Right forelimb (tissue), 1 donor: ENCODE measurements around the gene CHMP3.
"Not testable (repeated sequence)": the region's sequence is repeated elsewhere in the genome, so short reads cannot be mapped to it uniquely, and the experiment has no call there.

Experiments
- DNase-seq: peaks from one replicate; pipeline ENCODE4 v3.0.0-alpha.2; 2018

Gene CHMP3

DNA sequence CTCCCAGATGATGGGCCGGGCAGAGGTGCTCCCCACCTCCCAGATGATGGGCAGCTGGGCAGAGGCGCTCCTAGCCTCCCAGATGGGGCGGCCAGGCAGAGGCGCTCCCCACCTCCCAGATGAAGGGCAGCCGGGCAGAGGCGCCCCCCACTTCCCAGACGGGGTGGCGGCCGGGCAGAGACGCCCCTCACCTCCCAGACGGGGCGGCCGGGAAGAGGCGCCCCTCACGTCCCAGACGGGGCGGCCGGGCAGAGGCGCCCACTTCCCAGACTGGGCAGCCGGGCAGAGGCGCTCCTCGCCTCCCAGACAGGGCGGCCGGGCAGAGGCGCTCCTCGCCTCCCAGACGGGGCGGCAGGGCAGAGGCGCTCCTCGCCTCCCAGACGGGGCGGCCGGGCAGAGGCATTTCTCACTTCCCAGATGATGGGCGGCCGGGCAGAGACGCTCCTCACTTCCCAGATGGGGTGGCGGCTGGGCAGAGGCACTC is 14.3 kb downstream of the CHMP3 start:
- not testable (repeated sequence) for DNase-seq

DNA sequence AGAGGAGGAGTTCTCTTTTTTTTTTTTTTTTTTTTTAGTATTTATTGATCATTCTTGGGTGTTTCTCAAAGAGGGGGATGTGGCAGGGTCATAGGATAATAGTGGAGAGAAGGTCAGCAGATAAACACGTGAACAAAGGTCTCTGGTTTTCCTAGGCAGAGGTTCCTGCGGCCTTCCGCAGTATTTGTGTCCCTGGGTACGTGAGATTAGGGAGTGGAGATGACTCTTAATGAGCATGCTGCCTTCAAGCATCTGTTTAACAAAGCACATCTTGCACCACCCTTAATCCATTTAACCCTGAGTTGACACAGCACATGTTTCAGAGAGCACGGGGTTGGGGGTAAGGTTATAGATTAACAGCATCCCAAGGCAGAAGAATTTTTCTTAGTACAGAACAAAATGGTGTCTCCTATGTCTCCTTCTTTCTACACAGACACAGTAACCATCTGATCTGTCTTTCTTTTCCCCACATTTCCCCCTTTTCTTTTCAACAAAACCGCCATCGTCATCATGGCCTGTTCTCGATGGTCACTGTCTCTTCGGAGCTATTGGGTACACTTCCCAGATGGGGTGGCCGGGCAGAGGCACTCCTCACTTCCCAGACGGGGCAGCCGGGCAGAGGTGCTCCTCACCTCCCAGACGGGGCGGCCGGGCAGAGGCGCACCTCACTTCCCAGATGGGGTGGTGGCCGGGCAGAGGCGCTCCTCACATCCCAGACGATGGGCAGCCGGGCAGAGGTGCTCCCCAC is 14.9 kb downstream of the CHMP3 start:
- DNase-seq: not testable (repeated sequence)

DNA sequence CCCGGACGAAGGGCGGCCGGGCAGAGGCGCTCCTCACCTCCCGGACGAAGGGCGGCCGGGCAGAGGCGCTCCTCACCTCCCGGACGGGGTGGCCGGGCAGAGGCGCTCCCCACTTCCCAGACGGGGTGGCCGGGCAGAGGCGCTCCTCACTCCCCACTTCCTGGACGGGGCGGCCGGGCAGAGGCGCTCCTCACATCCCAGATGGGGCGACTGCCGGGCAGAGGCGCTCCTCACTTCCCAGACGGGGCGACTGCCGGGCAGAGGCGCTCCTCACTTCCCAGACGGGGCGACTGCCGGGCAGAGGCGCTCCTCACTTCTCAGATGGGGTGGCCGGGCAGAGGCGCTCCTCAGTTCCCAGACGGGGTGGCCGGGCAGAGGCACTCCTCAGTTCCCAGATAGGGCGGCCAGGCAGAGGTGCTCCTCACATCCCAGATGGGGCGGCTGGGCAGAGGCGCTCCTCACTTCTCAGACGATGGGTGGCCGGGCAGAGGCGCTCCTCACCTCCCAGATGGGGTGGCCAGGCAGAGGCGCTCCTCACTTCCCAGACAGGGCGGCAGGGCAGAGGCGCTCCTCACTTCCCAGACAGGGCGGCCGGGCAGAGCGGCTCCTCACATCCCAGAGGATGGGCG is 17.8 kb downstream of the CHMP3 start:
- DNase-seq: not testable (repeated sequence)

DNA sequence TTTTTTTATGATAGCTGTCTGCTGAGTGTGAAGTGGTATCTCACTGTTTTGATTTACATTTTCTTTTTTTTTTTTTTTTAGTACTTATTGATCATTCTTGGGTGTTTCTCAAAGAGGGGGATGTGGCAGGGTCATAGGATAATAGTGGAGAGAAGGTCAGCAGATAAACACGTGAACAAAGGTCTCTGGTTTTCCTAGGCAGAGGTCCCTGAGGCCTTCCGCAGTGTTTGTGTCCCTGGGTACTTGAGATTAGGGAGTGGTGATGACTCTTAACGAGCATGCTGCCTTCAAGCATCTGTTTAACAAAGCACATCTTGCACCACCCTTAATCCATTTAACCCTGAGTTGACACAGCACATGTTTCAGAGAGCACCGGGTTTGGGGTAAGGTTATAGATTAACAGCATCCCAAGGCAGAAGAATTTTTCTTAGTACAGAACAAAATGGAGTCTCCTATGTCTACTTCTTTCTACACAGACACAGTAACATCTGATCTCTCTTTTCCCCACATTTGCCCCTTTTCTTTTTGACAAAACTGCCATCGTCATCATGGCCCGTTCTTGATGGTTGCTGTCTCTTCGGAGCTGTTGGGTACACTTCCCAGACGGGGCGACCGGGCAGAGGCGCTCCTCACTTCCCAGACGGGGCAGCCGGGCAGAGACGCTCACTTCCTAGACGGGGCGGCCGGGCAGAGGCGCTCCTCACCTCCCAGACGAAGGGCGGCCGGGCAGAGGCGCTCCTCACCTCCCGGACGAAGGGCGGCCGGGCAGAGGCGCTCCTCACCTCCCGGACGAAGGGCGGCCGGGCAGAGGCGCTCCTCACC is 18.8 kb downstream of the CHMP3 start:
- DNase-seq: not testable (repeated sequence)

DNA sequence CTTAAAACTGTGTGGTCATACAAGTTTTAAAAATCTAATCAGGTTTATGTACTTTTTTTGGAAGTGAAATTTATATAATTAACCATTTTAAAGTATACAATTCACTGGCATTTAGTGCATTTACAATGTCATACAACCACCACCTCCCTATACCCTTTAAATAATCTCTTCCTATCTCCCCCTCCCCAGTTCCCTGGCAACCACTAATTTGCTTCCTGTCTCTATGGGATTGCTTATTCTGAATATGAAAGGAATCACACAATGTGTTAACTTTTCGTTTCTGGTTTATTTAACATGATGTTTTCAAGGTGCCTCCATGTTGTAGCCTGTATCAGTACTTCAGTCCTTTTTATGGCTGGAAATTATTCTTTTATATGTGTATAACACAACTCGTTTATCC is 19.4 kb downstream of the CHMP3 start:
- no peak for DNase-seq

DNA sequence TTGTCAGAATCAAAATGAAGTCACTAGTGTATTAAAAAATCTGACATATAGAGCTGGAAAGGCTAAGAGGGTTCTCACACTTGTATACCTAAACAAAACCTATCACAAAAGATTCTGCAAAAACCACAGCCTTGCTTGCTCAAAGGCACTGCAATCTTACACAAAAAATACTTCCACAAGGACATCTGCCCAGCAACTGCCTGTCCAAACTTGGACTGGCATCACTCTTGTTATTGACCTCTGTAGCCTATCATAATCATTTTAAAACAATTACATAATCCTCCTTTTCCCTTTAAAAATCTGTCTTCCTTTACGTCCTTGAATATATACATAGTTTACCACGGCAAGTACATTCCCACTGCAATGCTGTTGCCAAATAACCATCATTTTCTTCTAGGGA is 19.9 kb downstream of the CHMP3 start:
- no peak for DNase-seq

DNA sequence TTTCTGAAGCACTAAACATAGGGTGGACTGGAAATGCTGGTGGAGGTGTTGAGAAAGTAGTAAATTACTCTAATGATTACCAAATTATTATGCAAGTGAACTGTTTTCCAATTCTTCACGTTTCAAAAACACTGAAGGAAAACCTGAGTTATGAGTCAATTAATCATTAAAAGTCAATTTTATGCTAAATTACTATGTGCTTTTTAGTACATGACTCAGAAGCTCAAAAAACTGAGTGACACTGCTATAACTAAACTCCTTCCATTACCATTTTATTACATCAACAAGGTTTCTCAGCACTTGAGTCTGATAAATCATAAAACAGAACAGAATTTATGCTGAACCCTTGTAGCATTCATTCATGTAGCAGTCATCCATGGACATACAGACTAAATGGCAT is 20.4 kb downstream of the CHMP3 start:
- no peak for DNase-seq

DNA sequence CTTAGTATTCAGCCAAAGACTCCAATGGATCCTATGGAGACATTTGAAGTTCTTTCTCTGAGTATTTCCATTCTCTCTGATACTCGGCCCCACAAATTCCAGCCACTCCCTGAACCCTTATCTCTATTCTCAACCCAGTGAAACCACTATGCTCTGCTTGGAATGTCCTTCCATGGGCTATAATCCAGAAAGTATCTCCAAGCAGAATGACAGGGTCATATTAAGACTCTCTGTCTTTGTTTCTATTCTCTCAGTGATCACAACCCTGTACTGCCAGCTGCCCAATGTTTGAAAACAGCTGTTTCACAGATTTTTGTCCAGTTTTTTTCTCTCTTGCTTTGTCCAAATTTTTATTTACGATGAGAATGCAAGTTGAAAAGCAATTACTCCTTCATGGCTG is 21.9 kb downstream of the CHMP3 start:
- no peak for DNase-seq

DNA sequence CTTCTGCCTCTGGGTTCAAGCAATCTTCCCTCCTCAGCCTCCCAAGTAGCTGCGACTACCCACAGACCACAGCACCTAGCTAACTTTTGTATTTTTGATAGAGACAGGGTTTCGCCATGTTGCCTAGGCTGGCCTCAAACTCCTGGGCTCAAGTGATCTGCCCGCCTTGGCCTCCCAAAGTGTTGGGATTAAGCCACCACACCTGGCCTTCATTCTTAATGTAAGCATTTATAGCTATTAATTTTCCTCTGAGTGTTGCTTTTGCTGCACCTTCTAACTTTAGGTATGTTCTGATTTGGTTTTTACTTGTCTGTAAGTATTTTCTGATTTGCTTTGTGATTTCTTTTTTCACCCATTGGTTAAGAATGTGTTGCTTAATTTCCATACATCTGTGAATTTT is 29.7 kb downstream of the CHMP3 start:
- no peak for DNase-seq

DNA sequence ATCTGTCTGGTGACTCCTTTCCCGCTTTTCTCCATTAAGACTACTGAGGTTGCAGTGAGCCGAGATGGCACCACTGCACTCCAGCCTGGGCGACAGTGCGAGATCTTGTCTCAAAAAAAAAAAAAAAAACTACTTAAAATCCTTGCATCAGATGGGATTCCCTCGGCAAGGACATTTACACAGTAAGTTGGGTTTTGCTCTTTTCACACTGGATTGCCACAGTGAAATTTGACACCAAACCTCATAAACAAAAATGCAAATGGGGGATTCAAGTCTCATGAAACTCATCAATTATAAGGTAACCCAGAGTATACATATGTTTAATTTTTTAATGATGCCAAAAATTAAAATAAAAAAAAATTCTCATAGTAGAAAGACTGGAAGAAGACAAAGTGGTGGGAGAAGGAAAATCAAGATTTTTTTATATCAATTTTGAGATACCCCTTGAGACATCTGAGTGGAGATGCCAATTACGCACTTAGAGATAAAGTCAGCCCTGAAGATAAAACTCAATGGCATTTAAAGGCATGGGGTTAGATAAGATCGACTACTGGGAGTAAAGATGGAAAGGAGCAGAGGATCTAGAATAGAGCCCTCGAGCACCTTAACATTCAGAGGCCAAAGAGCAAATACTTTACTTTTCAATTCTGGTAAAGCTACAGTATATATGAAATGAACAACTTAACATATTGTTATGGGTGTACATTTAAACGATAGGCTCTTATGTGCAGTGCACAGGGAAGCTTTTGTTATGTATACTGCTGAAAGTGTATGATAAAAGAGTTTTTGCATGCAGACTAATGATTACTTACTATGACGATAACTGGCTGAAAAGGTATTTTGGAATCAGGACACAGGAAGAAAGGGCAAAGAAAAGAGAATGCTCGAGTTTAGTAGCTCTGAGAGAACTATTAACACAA is 37.6 kb downstream of the CHMP3 start:
- no peak for DNase-seq

DNA sequence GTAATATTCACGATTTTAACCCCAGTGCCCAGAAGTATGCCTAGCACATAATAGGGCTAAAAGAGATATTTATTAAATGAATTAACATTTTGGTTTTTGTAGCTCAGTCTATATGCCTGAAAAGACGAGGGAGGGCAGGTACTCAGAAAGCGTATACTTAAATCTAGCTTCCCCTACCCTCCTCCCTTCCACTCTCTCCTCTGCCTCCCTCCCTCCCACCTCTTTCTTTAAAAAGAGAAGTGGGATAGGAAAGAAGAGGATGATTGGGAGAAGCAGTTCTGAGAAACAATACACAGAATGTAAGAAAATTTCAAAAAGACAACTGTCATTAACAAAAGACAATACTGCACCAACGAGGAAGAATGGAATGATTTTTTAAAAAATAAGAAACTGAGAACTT is 39.8 kb downstream of the CHMP3 start:
- no peak for DNase-seq

DNA sequence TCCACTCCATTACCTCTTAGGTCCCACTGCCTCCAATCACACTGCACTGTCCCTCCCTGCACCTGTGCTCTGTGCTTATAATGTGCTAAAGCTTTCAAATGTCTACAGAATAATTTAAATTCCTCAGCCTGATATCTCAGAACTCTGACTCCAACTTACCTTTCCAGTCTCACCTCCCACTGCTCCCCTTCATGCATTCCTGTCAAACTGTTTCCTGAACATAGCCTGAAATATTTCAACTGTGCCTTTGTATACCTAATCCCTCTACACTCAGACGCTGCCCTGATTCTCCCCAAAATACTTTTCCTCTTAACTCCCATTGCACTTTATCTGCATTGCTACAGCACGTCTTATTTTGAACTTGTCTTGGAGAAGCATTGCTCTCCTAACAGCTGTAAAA is 40.5 kb downstream of the CHMP3 start:
- DNase-seq: no peak

DNA sequence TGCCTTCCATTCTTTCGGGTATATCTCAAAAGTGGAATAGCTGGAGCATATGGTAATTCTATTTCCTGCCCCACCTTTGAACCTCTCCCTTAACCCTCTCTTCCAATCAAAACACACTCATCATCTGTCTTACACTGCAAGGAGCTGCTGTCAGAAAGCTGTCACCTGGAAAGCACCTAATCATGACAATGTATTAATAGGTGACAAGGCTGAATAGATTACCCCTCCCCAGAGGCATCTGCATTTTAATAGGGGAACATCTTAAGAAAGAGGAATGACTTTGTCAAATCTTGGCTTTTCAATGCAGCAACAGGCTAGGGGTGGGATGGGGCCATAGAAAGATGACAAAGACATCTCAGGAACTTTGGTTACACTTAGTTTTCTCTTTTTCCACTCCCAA is 41.3 kb downstream of the CHMP3 start:
- no peak for DNase-seq

DNA sequence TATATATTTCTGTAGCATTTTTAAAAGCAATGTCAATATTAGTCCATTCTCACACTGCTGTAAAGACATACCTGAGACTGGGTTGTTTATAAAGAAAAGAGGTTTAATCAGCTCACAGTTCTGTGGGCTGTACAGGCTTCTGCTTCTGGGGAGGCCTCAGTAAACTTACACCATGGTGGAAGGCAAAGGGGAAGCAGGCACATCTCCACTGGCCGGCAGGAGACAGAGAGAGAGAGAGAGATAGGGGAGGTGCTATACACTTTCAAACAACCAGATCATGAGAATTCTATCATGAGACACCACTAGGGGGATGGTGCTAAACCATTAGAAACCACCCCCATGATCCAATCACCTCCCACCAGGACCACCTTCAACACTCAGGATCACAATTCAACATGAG is 43.1 kb downstream of the CHMP3 start:
- DNase-seq: no peak

DNA sequence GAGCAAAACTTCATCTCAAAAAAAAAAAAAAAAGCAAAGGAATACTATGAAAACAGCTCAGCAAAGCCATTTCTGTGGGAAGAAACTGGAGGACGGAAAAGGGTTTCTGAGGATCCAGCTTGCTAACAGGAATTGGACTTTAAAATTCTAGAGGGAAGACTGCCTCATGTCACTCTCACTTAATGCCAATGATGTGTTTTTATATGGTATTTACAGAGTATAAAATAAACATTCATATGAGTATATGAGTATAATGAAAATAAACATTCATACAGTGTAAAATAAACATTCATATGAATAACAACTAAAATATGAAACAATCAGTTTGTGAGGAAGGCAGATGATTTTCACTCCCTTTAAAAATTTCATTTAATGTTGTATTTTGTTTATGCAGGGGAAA is 43.9 kb downstream of the CHMP3 start:
- no peak for DNase-seq

DNA sequence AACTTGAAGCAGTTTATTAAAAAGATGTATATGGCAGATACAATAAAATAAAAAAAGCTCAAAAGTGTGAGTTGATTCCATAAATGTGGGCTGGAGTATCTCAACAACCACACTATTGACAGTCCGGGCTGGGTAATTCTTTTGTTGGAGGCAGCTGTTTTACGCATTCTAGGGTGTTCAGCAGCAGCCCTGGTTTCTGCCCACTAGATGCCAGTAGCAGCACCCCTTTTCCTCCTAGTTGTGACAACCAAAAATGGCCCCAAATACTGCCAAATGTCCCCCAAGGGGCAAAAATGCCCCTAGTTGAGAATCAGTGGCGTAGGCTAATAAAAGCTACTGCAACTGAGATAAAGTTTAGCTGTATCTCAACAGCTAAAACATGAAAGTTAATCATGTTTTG is 44.8 kb downstream of the CHMP3 start:
- DNase-seq: no peak

DNA sequence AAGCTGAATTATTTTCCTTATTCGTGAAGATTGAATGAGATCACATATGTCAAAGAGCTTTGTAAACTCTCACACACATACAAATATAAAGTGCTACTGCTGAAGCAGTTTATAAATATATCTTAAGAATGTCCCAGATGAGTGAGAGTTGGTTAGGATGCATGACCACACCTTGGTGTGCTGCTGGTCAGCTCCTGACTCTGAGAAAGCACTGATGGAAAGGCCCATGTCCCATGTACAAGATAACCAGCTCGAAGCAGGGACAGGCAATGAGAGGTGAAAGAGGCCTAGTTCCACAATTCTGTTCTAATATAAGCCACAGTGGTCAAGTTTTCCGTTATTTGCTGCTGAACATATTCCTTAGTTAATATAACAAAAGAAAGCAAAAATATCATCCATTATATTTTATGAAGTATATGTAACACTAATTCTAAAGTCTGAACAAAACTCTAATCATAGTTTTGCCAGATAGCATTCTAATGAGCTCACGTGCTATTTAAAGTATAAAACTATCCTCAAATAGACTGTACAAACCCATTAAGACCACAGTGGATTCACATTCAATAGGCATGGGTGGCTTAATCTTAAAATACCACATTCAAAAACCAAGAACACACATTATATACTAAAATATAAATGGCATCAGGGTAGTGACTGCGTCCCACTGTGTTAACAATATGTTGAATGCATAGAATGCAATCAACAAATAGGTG is 49.1 kb downstream of the CHMP3 start:
- no peak for DNase-seq

DNA sequence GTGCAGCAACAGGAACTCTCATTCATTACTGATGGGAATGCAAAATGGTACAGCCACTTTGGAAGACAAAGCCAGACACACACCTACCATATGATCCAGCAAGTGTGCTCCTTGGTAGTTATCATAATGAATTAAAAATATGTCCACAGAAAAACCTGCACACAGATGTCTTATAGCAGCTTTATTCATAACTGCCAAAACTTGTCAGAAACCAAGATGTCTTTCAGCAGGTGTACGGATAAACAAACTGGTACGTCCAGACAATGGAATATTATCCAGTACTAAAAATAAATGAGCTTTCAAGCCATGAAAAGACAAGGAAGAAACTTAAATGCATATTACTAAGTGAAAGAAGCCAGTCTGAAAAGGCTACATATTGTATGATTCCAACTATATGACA is 50.4 kb downstream of the CHMP3 start:
- DNase-seq: no peak

DNA sequence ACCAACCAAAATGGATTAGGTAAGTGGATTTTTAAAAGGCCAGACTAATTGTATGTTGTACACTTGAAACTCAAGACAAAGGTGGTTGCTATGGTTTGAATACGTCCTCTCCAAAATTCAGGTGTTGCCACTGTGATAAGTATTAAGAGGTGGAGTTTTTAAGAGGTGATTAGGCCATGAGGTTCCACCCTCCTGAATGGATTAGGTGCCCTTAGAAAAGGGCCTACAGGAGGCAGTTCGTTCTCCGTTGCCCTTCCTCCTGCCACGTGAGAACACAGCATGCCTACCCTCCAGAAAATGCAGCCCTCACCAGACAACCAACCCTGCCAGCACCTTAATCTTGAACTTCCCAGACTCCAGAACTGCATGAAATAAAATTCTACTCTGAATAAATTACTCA is 51.2 kb downstream of the CHMP3 start:
- DNase-seq: no peak

DNA sequence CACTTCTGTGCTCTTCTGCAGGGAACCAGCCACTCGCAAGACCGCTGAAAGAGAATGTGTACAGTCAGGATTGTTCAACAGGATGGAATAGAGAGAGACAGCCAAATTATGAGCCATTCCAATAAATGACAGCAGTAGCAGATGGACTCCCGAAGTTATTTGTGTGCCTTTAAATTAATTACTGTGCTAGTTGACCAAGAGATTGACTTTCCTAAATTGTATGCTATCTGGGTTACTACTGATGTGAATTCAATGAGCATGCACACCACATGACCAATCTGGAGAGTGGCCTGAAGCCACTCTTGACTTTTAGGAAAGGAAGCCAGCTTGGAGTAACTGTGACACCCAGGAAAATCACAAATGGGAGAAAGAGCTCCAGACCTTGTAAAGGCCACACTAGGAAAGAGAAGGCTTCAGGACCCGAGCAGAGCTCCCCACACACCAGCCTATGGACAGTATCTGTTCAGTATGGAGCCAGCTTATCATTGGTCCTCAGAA is 52.8 kb downstream of the CHMP3 start:
- no peak for DNase-seq

DNA sequence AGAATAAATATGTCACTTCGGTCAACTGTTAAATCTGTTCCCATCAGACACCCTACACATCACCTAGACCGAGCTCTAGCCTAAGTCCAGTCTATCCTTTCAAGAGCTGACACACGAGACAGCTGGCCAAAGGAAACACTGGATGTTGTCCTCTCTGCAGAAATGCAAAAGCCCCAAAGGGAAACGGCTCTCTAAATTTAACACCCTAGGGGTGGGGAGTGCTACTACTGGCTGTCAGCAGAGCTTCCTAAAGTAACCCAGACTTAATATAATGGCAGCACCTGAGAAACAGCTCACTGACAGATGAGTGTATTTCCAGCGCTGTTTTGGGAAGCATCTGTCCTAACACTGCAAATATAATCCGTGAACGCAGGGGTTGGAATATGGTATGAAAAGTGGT is 55.6 kb downstream of the CHMP3 start:
- DNase-seq: no peak
